ENCODE measurements around the gene SESTD1.

The SESTD1 gene

GRCh38 chr2:179180242-179180641 is 84.4 kb downstream of the SESTD1 start:
- in situ Hi-C loops (cut with HindIII; ENCODE audit: low sequenced_read_pairs) = no loop called here
- H3K4me3 ChIP-seq (ENCODE audit: low read depth, low read length) = no peak overlapping the region
- TF ChIP-seq CTCF (IDR thresholded peaks at IDR 0.05; ENCODE audit: low read depth, low read length, missing control alignments) = no peak
- DNase-seq (ENCODE audit: low read depth) = no peak

DNA sequence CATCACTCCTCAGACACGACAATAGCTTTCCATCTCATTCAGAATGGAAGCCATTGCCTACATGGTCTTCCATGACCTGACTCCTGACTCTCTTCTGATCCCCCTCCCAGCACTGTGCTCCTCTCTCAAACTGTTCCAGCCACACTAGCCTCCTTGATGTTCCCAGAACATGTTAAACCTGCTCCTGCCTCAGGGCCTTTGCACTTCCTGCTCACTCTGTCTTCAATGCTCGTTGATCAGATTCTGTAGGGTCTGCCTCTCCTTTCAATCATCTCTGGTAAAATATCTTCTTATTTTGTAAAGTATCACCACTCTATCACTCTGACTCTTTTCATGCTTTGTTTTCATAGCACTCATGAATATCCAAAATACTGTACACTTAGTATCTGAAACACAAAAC is 84.9 kb downstream of the SESTD1 start:
- no peak overlapping the region for H3K4me3 ChIP-seq (ENCODE audit: low read depth, low read length)
- no peak for DNase-seq (ENCODE audit: low read depth)
- in situ Hi-C loops (cut with HindIII; ENCODE audit: low sequenced_read_pairs) = no loop called here
- TF ChIP-seq CTCF (IDR thresholded peaks at IDR 0.05; ENCODE audit: low read depth, low read length, missing control alignments) = no peak

GRCh38 chr2:179177694-179178093 is 86.9 kb downstream of the SESTD1 start:
- in situ Hi-C loops (cut with HindIII; ENCODE audit: low sequenced_read_pairs) = no loop called here
- H3K4me3 ChIP-seq (ENCODE audit: low read depth, low read length) = no peak overlapping the region
- DNase-seq (ENCODE audit: low read depth) = no peak
- TF ChIP-seq CTCF (IDR thresholded peaks at IDR 0.05; ENCODE audit: low read depth, low read length, missing control alignments) = no peak

- DNase-seq (ENCODE audit: low read depth) = no peak
- in situ Hi-C loops (cut with HindIII; ENCODE audit: low sequenced_read_pairs) = no loop called here
- no peak overlapping the region for H3K4me3 ChIP-seq (ENCODE audit: low read depth, low read length)
- no peak for TF ChIP-seq CTCF (IDR thresholded peaks at IDR 0.05; ENCODE audit: low read depth, low read length, missing control alignments)
Measured at GRCh38 chr2:179174240-179174639, 90.4 kb downstream of the SESTD1 start.

DNA sequence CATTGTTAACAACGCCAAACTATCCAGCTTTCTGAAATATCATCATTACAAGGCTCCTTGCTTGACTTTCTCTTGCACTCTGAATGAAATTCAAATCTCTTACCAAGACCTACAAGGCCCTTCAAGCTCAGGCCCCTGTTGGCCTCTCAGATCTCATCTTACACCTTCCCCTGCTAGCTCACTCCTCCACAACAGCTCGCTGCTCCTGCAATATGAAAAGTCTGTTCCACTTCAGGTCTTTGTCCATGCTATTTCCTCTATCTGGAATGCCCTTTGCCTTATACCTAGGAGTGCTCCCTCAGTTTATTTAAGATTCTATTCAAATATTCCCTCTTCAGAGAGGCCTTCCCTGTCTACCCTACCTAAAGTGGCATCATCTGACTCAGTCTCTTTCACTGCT is 91.7 kb downstream of the SESTD1 start:
- in situ Hi-C loops (cut with HindIII; ENCODE audit: low sequenced_read_pairs) = no loop called here
- DNase-seq (ENCODE audit: low read depth) = no peak
- H3K4me3 ChIP-seq (ENCODE audit: low read depth, low read length) = no peak overlapping the region
- no peak for TF ChIP-seq CTCF (IDR thresholded peaks at IDR 0.05; ENCODE audit: low read depth, low read length, missing control alignments)

DNA sequence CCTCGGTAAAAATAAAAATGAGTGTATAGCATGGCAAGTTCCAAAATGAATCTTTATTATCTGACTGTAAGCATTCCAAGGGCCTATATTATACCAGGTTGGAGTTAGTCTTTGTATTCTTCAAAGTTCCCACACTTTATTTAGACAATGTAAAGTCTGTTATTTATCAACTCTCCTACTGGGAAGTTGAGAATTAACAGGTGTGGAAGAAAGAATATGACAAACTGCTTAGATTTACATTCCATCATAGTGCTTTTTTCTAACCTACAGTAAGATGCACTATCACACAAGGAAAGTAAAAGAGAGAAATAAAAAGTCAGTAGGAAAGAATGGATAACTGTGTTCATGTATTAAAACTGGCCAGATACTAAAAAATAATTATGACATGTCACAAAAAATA is 93.3 kb downstream of the SESTD1 start:
- no peak for DNase-seq (ENCODE audit: low read depth)
- TF ChIP-seq CTCF (IDR thresholded peaks at IDR 0.05; ENCODE audit: low read depth, low read length, missing control alignments) = no peak
- no peak overlapping the region for H3K4me3 ChIP-seq (ENCODE audit: low read depth, low read length)
- in situ Hi-C loops (cut with HindIII; ENCODE audit: low sequenced_read_pairs) = no loop called here

DNA sequence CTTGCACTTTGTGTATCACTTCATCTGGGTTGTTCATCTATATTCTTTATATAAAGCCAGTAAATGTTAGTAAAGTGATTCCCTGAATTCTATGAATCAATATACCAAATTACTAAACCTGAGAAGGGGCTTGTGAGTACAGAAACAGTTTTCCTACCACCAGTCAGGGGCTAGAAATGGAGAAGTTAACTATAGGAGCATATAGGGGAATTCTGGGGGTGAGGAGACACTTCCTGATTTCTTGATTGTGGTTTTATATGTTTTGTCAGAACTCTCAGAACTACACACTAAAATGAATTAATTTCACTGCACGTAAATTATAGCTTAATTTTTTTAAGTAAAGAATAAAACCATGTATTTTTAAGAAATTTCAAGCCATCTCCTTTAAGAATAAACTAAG is 93.7 kb downstream of the SESTD1 start:
- no peak for DNase-seq (ENCODE audit: low read depth)
- in situ Hi-C loops (cut with HindIII; ENCODE audit: low sequenced_read_pairs) = no loop called here
- H3K4me3 ChIP-seq (ENCODE audit: low read depth, low read length) = no peak overlapping the region
- no peak for TF ChIP-seq CTCF (IDR thresholded peaks at IDR 0.05; ENCODE audit: low read depth, low read length, missing control alignments)

Data from astrocyte of the cerebellum (primary cell).